Heart right ventricle (tissue), 16 donors: ENCODE data around the gene PPT2. TPM values are rescaled to one million over a fixed set of nuclear protein-coding genes. Genes with fewer than 3 reads are reported as not detected.

Experiments used
- ATAC-seq, 8 donors: fragments of 200-7000 bp; cut with Tn5 transposase; one replicate each; pipeline ENCODE4 v1.9.1; 2020; ENCODE audit warnings: mild to moderate bottlenecking in 8 of 8, moderate library complexity in 8 of 8, moderate number of reproducible peaks in 1 of 8
- DNase-seq, 2 donors: peaks; one replicate each; pipeline ENCODE4 v3.0.0-alpha.2; 2020
- H3K27ac ChIP-seq, 10 donors: fragments of 200-600 bp; sonication (generic) in 2 of 10; one replicate each; pipeline versions ENCODE4 v1.5.0 to v1.8.0; 2020 to 2022; ENCODE audit warnings: mild to moderate bottlenecking in 3 of 10
- H3K27me3 ChIP-seq, 7 donors: fragments of 200-600 bp; one replicate each; pipeline ENCODE4 v1.8.0; 2021 to 2022; ENCODE audit warnings: mild to moderate bottlenecking in 2 of 7
- H3K36me3 ChIP-seq, 9 donors: fragments of 200-600 bp; sonication (generic) in 1 of 9; one replicate each; pipeline versions ENCODE4 v1.5.0 to v1.8.0; 2020 to 2022; ENCODE audit warnings: mild to moderate bottlenecking in 2 of 9
- H3K4me1 ChIP-seq, 9 donors: fragments of 200-600 bp; sonication (generic) in 1 of 9; one replicate each; pipeline versions ENCODE4 v1.5.0 to v1.8.0; 2020 to 2022; ENCODE audit warnings: mild to moderate bottlenecking in 4 of 9
- H3K4me3 ChIP-seq, 10 donors: fragments of 200-600 bp; sonication (generic) in 2 of 10; one replicate each; pipeline versions ENCODE4 v1.5.0 to v1.8.0; 2020 to 2022; ENCODE audit warnings: mild to moderate bottlenecking in 7 of 10, moderate library complexity in 2 of 10
- H3K9me3 ChIP-seq, 11 donors: fragments of 200-600 bp in 10 of 11; sonication (generic) in 2 of 11; one replicate each; pipeline versions ENCODE4 v1.5.0 to v1.8.0; 2013 to 2022; ENCODE audit warnings: mild to moderate bottlenecking in 2 of 11, control low read depth in 1 of 11, moderate library complexity in 1 of 11
- WGBS, 2 donors: extraction: QIAGEN DNeasy Blood & Tissue Kit; methylation state at CpG; one replicate each; pipeline ENCODE4 v1.1.7; 2013; ENCODE audit warnings: inconsistent platforms in 1 of 2; 5-methylcytosine and 5-hydroxymethylcytosine counted together
- intact Hi-C, 10 donors: fragments of 100-400 bp; cut with DNase I; formaldehyde crosslinking; loops; one replicate each; pipeline versions ENCODE4 v1.11.1 to v1.14.2; 2022
- polyA plus RNA-seq, 2 donors: library from polyadenylated mRNA; stranded (reverse); fragments of 200-250 nt; gene quantifications; one replicate each; pipeline ENCODE4 v1.2.3, GENCODE V29; 2013
- total RNA-seq, 10 donors: library from RNA; stranded (reverse); fragmentation: NEBNext Ultra II Directional in 3 of 10; extraction: Animal tissue kit (Norgen Biotek cat#: 25700) in 3 of 10; gene quantifications; one replicate each; pipeline versions ENCODE4 v1.2.1 to v1.2.4, GENCODE V29; 2021 to 2023
- TF ChIP-seq, protein P1 (sequence below), 9 donors: fragments of 200-600 bp; sonication (generic) in 2 of 9; IDR thresholded peaks; one replicate each; pipeline versions ENCODE4 v1.5.0 to v1.8.0; 2021 to 2022; ENCODE audit warnings: antibody characterized with exemption in 9 of 9, mild to moderate bottlenecking in 5 of 9, moderate library complexity in 1 of 9
- donor health status: Arrhythmogenic right ventricular cardiomyopathy.
- donor health status: ischemic (EF 13 %, LVEDD 7.1; RV severe dilation, severe dysfunction).
- donor health status: healthy with polysubstance abuse.
- donor health status: DM: no; HTN: yes; CAD: no.
- donor health status: DM: no; HTN: no; CAD: no.
- donor health status: ischemic (EF 25% LVEDD 6.9; RV normal size, moderate dysfunction).
- donor health status: ischemic (EF 25% LVEDD 5.7; RV mildly dilated, moderate dysfunction).
- donor health status: healthy.
- donor health status: DM: yes; HTN: yes; CAD: no.
- donor health status: Ischemic cardiomyopathy.
- donor health status: ischemic (EF 35%, LVEDD 5.7; RV mildly dilated, moderate dysfunction).
- donor health status: nonischemic (EF 11% LVEDD 7.7; RV severe dilation, severe dysfunction).
- donor health status: DM: yes; HTN: yes; CAD: no.
- donor health status: PGD.
- donor health status: ischemic (EF 29% LVEDD 5.4; RV normal size, mild dysfunction).
- donor health status: nonischemic (EF 23%, LVEDD 6.1; RV moderate dilation, normal function).

PPT2 gene
- total and polyA plus RNA-seq, 12 donors: 16.8 to 31.8 (median 22.2) TPM

DNA sequence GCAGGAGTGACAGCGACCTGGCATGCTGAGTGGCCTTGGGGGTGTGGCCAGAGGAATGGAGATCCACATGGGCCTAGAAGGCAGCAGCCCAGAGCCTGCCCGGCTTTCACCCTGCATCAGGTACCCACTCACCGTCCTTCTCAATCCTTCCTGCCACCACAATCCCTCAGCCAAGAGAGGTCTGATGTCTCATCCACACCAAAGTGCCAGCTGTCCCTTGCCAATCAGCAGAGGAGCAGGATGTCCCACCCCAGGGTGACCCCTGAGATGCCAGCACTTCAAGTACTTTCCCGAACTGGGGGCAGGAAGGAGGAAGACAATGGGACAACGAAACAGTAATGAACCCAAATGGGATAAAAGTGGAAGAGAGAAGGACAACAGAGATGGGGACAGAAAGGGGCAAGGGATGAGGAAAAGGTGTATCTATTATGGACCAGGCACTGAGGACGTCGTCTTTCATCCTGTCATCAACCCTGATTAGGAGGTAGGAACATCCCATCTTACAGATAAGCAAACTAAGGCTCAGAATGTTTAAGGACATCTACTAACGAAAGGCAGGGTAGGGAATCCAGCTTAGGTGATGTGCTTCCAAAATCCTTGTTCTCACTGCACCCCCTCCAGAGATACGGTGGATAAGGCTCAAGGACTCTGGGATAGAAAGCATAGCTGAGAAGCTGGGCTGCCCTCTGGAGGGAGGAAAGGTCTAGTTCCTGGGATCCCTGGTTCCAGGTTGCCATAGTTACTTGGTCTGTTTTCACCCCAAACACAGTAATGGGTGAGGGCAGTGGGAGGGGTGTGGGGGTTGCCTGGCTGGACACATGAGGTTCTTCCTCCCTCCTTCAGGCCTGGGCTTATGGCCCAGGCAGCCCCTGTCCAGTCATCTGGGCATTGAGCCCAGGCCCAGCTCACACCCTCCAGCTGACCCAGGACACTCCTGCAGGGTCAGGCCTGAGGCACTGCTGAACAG lies 40.3 kb upstream of the PPT2 start:
- Histone ChIP-seq H3K36me3 (peaks cover 0 to 41% (median 16%) of the 10 kb centered on the region in 9 donors), H3K27ac (peak overlapping the region; percentile 26 to 96 (median 86)), H3K27me3 (peaks cover 0 to 7% (median 0%) of the 10 kb centered on the region in 7 donors), H3K4me3 (no peak overlapping the region), H3K4me1 (peaks cover 19 to 70% (median 51%) of the 10 kb centered on the region in 9 donors), H3K9me3 (no peaks in the 10 kb centered on the region)
- TF ChIP-seq, protein P1, sequence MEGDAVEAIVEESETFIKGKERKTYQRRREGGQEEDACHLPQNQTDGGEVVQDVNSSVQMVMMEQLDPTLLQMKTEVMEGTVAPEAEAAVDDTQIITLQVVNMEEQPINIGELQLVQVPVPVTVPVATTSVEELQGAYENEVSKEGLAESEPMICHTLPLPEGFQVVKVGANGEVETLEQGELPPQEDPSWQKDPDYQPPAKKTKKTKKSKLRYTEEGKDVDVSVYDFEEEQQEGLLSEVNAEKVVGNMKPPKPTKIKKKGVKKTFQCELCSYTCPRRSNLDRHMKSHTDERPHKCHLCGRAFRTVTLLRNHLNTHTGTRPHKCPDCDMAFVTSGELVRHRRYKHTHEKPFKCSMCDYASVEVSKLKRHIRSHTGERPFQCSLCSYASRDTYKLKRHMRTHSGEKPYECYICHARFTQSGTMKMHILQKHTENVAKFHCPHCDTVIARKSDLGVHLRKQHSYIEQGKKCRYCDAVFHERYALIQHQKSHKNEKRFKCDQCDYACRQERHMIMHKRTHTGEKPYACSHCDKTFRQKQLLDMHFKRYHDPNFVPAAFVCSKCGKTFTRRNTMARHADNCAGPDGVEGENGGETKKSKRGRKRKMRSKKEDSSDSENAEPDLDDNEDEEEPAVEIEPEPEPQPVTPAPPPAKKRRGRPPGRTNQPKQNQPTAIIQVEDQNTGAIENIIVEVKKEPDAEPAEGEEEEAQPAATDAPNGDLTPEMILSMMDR (IDR thresholded peaks at IDR 0.05): peak in 7 of 9 donors; percentile 21 to 60 (median 43)
- DNase-seq (peak; percentile 85 to 89), ATAC-seq (peak; percentile 52 to 78 (median 69))
- 49 to 60% methylated on average over 9 of the region's 9 CpGs for WGBS, 2 donors
- intact Hi-C loops: loop anchor here in 4 of 10 donors (5.0 to 10.0 kb wide), 3 partner anchors 121 to 131 kb away; no protein-coding TSS in a partner anchor

DNA sequence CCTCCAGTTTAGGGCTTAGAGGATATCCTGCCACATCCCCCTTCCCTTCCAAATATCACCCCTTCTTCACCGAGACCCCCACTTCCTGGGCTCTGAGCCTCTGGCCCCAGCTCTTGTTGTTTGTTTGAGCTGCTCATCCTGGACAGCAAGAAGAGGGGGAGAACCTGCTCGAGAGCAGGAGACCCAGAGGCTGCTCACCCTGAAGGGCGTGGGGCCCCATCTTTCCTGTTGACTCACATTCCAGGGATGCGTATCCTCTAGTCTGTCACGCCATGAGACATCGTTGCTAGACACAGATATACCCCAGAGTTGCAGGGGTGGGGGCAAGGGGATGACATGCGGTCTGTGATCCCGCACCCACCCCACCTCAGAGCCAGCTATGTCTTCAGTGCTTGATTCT lies 39.1 kb upstream of the PPT2 start:
- no peak overlapping the region for H3K4me3 ChIP-seq
- peaks cover 0 to 51% (median 24%) of the 10 kb centered on the region in 9 donors for H3K36me3 ChIP-seq
- H3K27ac ChIP-seq: peak overlapping the region in 9 of 10 donors; percentile 5 to 96 (median 84)
- peaks cover 21 to 70% (median 58%) of the 10 kb centered on the region in 9 donors for H3K4me1 ChIP-seq
- H3K27me3 ChIP-seq: no peaks in the 10 kb centered on the region
- intact Hi-C loops: loop anchor here in 6 of 10 donors (5.0 to 10.0 kb wide), 5 partner anchors 38 to 130 kb away; partner anchors contain the start of genes PPT2 (in 2 of the 6) and PRRT1 (in 2 of the 6)
- WGBS, 2 donors: 60 to 73% methylated on average over 8 of the region's 8 CpGs
- H3K9me3 ChIP-seq: no peaks in the 10 kb centered on the region
- ATAC-seq (no peak), DNase-seq (no peak)
- TF ChIP-seq, protein P1 (IDR thresholded peaks at IDR 0.05): no peak

DNA sequence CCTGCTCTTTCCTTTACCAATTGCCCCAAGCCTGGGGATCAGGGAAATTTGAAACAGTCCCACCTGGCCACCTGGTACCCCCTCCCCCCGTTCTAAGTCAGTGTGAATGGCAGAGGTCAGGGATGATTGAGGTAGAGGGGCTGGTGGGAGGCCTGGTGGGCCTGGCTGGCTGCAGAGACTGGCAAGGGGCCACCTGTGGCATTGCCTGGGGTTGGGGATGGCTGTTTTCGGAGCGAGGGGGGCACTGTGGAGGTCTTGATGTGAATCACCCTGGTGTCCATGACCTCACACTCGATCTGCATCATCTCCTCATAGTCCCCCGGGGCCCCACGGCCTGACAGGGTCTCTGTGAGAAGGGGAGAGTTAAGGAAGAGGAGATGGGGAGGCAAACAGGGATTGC lies 38.3 kb upstream of the PPT2 start:
- H3K27me3 ChIP-seq: no peaks in the 10 kb centered on the region
- ATAC-seq: no peak
- H3K4me1 ChIP-seq: peaks cover 16 to 63% (median 54%) of the 10 kb centered on the region in 9 donors
- no peak overlapping the region for H3K4me3 ChIP-seq
- H3K27ac ChIP-seq: peak overlapping the region in 3 of 10 donors; percentile 20 to 96 (median 89)
- WGBS, 2 donors: 81 to 88% methylated on average over 6 of the region's 6 CpGs
- no peaks in the 10 kb centered on the region for H3K9me3 ChIP-seq
- TF ChIP-seq, protein P1 (IDR thresholded peaks at IDR 0.05): no peak
- intact Hi-C loops: loop anchor here in 5 of 10 donors (5.0 to 10.0 kb wide), 4 partner anchors 37 to 129 kb away; partner anchors contain the start of genes PPT2 (in 2 of the 5) and PRRT1 (in 2 of the 5)
- H3K36me3 ChIP-seq: peaks cover 0 to 59% (median 32%) of the 10 kb centered on the region in 9 donors
- no peak for DNase-seq

DNA sequence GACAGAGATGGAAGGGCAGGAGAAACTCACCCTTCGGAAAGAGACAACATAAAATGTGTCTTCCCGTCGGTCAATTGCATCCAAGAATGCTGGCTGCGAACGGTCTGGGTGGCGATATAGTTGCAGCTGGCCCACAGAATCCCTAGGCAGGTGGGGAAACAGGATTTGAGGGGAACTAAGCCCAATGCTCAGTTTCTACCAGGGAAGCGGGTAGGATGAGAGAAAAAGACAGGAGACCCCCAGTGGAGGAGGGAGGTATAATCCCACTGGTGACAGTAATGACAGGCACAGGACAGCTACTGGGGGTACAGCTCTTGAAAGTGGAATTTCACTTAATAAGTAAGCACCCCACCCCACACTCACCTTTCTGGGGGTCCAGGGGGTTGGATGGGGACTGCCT lies 37.3 kb upstream of the PPT2 start:
- 86 to 91% methylated on average over 7 of the region's 7 CpGs for WGBS, 2 donors
- no peak overlapping the region for H3K4me3 ChIP-seq
- intact Hi-C loops: loop anchor here in 5 of 10 donors (5.0 to 10.0 kb wide), 4 partner anchors 36 to 128 kb away; partner anchors contain the start of genes PPT2 (in 2 of the 5) and PRRT1 (in 2 of the 5)
- H3K4me1 ChIP-seq: peaks cover 16 to 52% (median 43%) of the 10 kb centered on the region in 9 donors
- DNase-seq: no peak
- TF ChIP-seq, protein P1 (IDR thresholded peaks at IDR 0.05): peak in 7 of 9 donors; percentile 31 to 46 (median 38)
- no peak for ATAC-seq
- H3K36me3 ChIP-seq: peaks cover 0 to 70% (median 42%) of the 10 kb centered on the region in 9 donors
- H3K9me3 ChIP-seq: no peaks in the 10 kb centered on the region
- H3K27ac ChIP-seq: peak overlapping the region in 1 of 10 donors; percentile 21
- no peaks in the 10 kb centered on the region for H3K27me3 ChIP-seq
